ENCODE results near the gene SLC41A2.

Gene SLC41A2

DNA sequence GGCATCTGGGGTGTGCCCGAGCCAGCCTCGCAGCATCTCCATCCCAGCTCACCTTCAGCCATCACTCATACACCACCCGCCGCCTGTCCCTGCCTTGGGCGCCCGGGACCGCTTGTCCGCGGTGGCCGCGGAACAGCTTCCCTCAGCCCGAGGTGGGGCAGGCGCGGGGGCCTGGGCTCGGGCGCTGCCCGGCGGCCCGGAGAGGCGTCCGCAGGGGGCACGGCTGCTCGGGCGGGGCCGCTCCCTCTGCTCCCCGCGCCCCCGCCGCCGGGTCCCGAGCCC is 430 bp downstream of the SLC41A2 start:
- H3K4me2 ChIP-seq (ENCODE audit: low read length) = peak overlapping the region; percentile 94
- H3K9ac ChIP-seq (ENCODE audit: low read length) = peak overlapping the region; percentile 78

DNA sequence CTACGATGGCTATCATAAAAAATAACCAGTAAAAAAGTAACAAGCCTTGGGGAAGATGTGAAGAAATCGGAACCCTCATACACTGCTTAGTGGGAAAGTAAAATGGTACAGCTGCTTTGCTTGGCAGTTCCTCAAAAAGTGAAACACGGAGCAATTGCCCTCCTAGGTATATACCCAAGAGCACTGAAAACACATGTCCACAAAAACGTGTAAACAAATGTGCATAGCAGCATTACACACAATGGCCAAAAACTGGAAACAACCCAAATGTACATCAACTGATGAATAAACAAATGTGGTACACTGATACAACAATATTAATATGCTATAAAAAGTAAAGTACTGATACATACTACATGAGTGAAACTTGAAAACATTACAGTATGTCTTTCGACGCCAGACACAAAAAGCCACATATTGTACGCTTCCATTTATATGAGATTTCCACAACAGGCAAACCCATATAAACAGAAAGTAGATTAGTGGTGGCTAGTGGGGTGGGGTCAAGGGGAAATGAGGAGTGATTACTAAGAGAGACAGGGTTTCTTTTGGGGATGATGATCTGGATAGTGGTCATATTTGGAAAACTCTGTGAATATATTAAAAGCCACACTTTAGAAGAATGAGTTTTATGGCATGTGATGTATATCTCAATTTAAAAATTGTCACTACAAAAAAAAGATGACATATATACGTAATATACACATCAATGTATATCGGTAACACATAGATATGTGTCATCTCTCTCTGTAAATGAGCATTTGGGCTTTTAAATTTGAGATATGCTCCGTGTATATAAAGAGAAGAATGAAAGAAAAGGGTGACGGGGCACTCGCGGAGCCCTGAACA is 996 bp downstream of the SLC41A2 start:
- H4K20me1 ChIP-seq (ENCODE audit: insufficient read depth, low read length) = peaks cover 26% of the 10 kb centered on the region; the same call in 1 of the 2 replicates
- H3K4me1 ChIP-seq (ENCODE audit: low read length) = peaks cover 40% of the 10 kb centered on the region
- no peaks in the 10 kb centered on the region for H3K9me3 ChIP-seq (ENCODE audit: insufficient read depth, low read length)
- no peaks in the 10 kb centered on the region for H3K27me3 ChIP-seq (ENCODE audit: low read depth, low read length)
- peak overlapping the region; percentile 78 for H3K9ac ChIP-seq (ENCODE audit: low read length)
- H3K4me2 ChIP-seq (ENCODE audit: low read length) = peak overlapping the region; percentile 94
- peaks cover 6% of the 10 kb centered on the region for H3K36me3 ChIP-seq (replicated peaks; ENCODE audit: low read depth, low read length)
- peak overlapping the region; percentile 69 for H3K27ac ChIP-seq (ENCODE audit: low read length)
- peaks cover 60% of the 10 kb centered on the region for H3K79me2 ChIP-seq (ENCODE audit: low read length)
- peak overlapping the region; percentile 87 for H3K4me3 ChIP-seq (ENCODE audit: low read length)
- TF ChIP-seq EZH2phosphoT487 (IDR thresholded peaks at IDR 0.05; ENCODE audit: low read depth) = no peak
- TF ChIP-seq, protein P1, sequence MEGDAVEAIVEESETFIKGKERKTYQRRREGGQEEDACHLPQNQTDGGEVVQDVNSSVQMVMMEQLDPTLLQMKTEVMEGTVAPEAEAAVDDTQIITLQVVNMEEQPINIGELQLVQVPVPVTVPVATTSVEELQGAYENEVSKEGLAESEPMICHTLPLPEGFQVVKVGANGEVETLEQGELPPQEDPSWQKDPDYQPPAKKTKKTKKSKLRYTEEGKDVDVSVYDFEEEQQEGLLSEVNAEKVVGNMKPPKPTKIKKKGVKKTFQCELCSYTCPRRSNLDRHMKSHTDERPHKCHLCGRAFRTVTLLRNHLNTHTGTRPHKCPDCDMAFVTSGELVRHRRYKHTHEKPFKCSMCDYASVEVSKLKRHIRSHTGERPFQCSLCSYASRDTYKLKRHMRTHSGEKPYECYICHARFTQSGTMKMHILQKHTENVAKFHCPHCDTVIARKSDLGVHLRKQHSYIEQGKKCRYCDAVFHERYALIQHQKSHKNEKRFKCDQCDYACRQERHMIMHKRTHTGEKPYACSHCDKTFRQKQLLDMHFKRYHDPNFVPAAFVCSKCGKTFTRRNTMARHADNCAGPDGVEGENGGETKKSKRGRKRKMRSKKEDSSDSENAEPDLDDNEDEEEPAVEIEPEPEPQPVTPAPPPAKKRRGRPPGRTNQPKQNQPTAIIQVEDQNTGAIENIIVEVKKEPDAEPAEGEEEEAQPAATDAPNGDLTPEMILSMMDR (IDR thresholded peaks at IDR 0.05; ENCODE audit: low read depth, low read length) = no peak
- H2AFZ ChIP-seq (ENCODE audit: low read depth, low read length) = no peak overlapping the region

More for the DNA sequence above, 430 bp downstream of the SLC41A2 start:
- H3K79me2 ChIP-seq (ENCODE audit: low read length) = peaks cover 54% of the 10 kb centered on the region
- TF ChIP-seq, protein P1 (IDR thresholded peaks at IDR 0.05; ENCODE audit: low read depth, low read length) = no peak
- TF ChIP-seq EZH2phosphoT487 (IDR thresholded peaks at IDR 0.05; ENCODE audit: low read depth) = no peak
- peaks cover 6% of the 10 kb centered on the region for H3K36me3 ChIP-seq (replicated peaks; ENCODE audit: low read depth, low read length)
- peaks cover 40% of the 10 kb centered on the region for H3K4me1 ChIP-seq (ENCODE audit: low read length)
- no peaks in the 10 kb centered on the region for H3K27me3 ChIP-seq (ENCODE audit: low read depth, low read length)
- peak overlapping the region; percentile 87 for H3K4me3 ChIP-seq (ENCODE audit: low read length)
- no peak overlapping the region for H2AFZ ChIP-seq (ENCODE audit: low read depth, low read length)
- H4K20me1 ChIP-seq (ENCODE audit: insufficient read depth, low read length) = peaks cover 20% of the 10 kb centered on the region; the same call in 1 of the 2 replicates
- H3K9me3 ChIP-seq (ENCODE audit: insufficient read depth, low read length) = no peaks in the 10 kb centered on the region
- peak overlapping the region; percentile 69 for H3K27ac ChIP-seq (ENCODE audit: low read length)

DNA sequence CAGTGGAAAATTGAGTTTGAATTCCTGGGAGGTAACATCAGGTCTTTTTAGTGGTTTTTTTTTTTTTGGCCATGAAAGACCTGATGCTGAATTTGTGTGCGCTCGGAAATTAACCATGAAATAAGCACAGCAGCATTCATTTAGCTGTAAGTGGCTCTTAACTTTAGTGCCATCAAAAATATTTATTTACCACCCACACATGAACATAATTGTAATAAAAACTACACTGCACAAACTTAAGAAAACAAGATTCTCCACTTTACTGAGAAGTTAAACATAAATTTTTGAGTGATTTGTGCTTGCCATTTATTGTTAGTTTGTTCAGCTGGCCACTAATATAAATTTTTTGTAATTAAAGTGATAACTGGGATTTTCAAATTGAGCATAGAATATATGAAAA is 2.4 kb downstream of the SLC41A2 start:
- peaks cover 31% of the 10 kb centered on the region; the same call in 1 of the 2 replicates for H4K20me1 ChIP-seq (ENCODE audit: insufficient read depth, low read length)
- H3K4me3 ChIP-seq (ENCODE audit: low read length) = no peak overlapping the region
- H3K9me3 ChIP-seq (ENCODE audit: insufficient read depth, low read length) = no peaks in the 10 kb centered on the region
- H3K4me2 ChIP-seq (ENCODE audit: low read length) = no peak overlapping the region
- TF ChIP-seq EZH2phosphoT487 (IDR thresholded peaks at IDR 0.05; ENCODE audit: low read depth) = no peak
- TF ChIP-seq, protein P1 (IDR thresholded peaks at IDR 0.05; ENCODE audit: low read depth, low read length) = no peak
- H3K4me1 ChIP-seq (ENCODE audit: low read length) = peaks cover 40% of the 10 kb centered on the region
- H3K79me2 ChIP-seq (ENCODE audit: low read length) = peaks cover 72% of the 10 kb centered on the region
- H3K27ac ChIP-seq (ENCODE audit: low read length) = no peak overlapping the region
- H2AFZ ChIP-seq (ENCODE audit: low read depth, low read length) = no peak overlapping the region
- peaks cover 10% of the 10 kb centered on the region for H3K36me3 ChIP-seq (replicated peaks; ENCODE audit: low read depth, low read length)
- no peaks in the 10 kb centered on the region for H3K27me3 ChIP-seq (ENCODE audit: low read depth, low read length)
- H3K9ac ChIP-seq (ENCODE audit: low read length) = no peak overlapping the region

DNA sequence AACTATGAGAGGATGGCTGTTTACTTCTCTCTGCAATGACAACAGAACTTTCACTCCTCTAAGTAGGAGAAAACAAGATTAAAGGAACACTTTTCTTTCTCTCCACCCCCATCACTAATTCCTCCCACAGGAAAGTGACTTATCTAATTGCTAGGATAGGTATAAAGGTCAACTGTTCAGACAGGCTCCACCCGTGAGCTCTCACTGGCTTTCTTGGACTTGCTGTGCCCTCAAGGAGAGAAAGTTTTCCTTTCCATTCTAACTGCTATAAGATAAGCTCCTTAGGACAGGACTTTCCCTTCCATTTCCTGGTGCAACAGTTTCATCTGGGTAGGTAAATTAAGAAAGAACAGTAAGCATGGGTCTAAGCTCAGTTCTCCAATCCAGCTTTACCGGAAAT is 4.8 kb downstream of the SLC41A2 start:
- Histone ChIP-seq H3K4me2 (ENCODE audit: low read length) (no peak overlapping the region), H2AFZ (ENCODE audit: low read depth, low read length) (no peak overlapping the region), H3K4me3 (ENCODE audit: low read length) (no peak overlapping the region), H3K9me3 (ENCODE audit: insufficient read depth, low read length) (no peaks in the 10 kb centered on the region), H3K9ac (ENCODE audit: low read length) (no peak overlapping the region), H3K79me2 (ENCODE audit: low read length) (peaks cover 87% of the 10 kb centered on the region), H3K4me1 (ENCODE audit: low read length) (peaks cover 22% of the 10 kb centered on the region), H4K20me1 (ENCODE audit: insufficient read depth, low read length) (peaks cover 37% of the 10 kb centered on the region; the same call in 1 of the 2 replicates), H3K27ac (ENCODE audit: low read length) (no peak overlapping the region), H3K36me3 (replicated peaks; ENCODE audit: low read depth, low read length) (peaks cover 12% of the 10 kb centered on the region), H3K27me3 (ENCODE audit: low read depth, low read length) (no peaks in the 10 kb centered on the region)
- no peak for TF ChIP-seq EZH2phosphoT487 (IDR thresholded peaks at IDR 0.05; ENCODE audit: low read depth)
- TF ChIP-seq, protein P1 (IDR thresholded peaks at IDR 0.05; ENCODE audit: low read depth, low read length) = no peak

All from OCI-LY3 (cell line).